Prostate gland (tissue), 2 donors: ENCODE measurements around the gene YBX1. TPM values are rescaled to one million over a fixed set of nuclear protein-coding genes. Genes with fewer than 3 reads are reported as not detected.
"Not testable (repeated sequence)": the region's sequence is repeated elsewhere in the genome, so short reads cannot be mapped to it uniquely, and the experiment has no call there.

Experiments
- DNase-seq: peaks from one replicate; pipeline ENCODE4 v3.0.0-alpha.2; 2019; ENCODE audit warnings: low spot score
- H3K27ac ChIP-seq, 2 donors: fragments of 200-600 bp; sonication (generic); 2 replicates each; pipeline ENCODE4 v1.5.1; 2017 to 2019
- H3K27me3 ChIP-seq: fragments of 200-600 bp; sonication (generic); replicated peaks from 2 replicates; pipeline ENCODE4 v1.5.1; 2019; ENCODE audit not compliant: insufficient read depth
- H3K36me3 ChIP-seq, 2 donors: fragments of 200-600 bp; sonication (generic); 1 replicate in 1 of 2; 2 replicates in 1 of 2; pipeline versions ENCODE4 v1.5.1 to v1.8.1; 2017 to 2019
- H3K4me1 ChIP-seq: fragments of 200-600 bp; sonication (generic); replicated peaks from 2 replicates; pipeline ENCODE4 v1.5.1; 2019
- H3K4me3 ChIP-seq, 2 donors: fragments of 200-600 bp; sonication (generic); 2 replicates each; pipeline ENCODE4 v1.5.1; 2017 to 2019
- H3K9me3 ChIP-seq: fragments of 200-600 bp; sonication (generic); 2 replicates; pipeline ENCODE4 v1.5.1; 2017
- CTCF ChIP-seq, 4 experiments: fragments of 200-600 bp in 2 of 4; fragments of 450-650 bp in 2 of 4; sonication (generic) in 2 of 4; IDR thresholded peaks; 1 replicate in 3 of 4; 2 replicates in 1 of 4; pipeline ENCODE4 v1.5.1; 2016 to 2019; ENCODE audit warnings: antibody characterized with exemption in 4 of 4, mild to moderate bottlenecking in 2 of 4, moderate library complexity in 2 of 4
- POLR2A ChIP-seq: fragments of 450-650 bp; IDR thresholded peaks from one replicate; pipeline ENCODE4 v1.6.1; 2016; ENCODE audit warnings: antibody characterized with exemption, mild to moderate bottlenecking
- POLR2AphosphoS5 ChIP-seq: sonication (generic); formaldehyde crosslinking; IDR thresholded peaks from one replicate; pipeline ENCODE4 v1.6.1; 2017; ENCODE audit warnings: antibody characterized with exemption
- WGBS: methylation state at CpG from one replicate; pipeline ENCODE4 v1.1.5; 2018; 5-methylcytosine and 5-hydroxymethylcytosine counted together
- intact Hi-C: fragments of 100-400 bp; cut with DNase I; formaldehyde crosslinking; loops from one replicate; pipeline ENCODE4 v1.14.2; 2022
- total RNA-seq, 2 donors: library from RNA; depleted of rRNA; stranded (reverse); fragments of >200 nt; gene quantifications; one replicate each; pipeline ENCODE4 v1.1.0, GENCODE V29; 2016

YBX1 gene
- total RNA-seq, 2 donors from 2014 or later = 325 to 406 TPM

DNA sequence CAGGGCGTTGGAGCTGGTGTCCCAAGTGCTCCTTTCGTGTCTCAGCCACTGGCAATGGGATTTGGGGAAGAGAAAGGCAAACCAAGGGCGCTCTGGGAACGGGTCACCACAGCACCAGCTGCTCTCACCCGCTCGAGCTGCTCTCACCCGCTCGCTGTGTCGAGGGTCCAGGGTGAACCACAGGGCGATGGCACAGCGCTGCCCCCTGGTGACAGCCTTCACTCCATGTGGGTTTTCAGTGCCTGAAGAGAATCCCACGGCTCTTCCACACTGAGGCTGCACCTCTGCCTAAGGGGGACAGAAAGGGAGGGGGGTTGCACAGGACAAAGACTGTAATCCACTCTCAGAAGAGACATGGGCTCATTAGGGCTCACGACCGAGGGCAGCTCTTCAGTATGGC, 64.9 kb downstream of the YBX1 start:
- Histone ChIP-seq H3K9me3 (no peaks in the 10 kb centered on the region), H3K27ac (no peak overlapping the region), H3K4me3 (no peak overlapping the region), H3K4me1 (no peaks in the 10 kb centered on the region), H3K27me3 (no peaks in the 10 kb centered on the region), H3K36me3 (no peaks in the 10 kb centered on the region)
- intact Hi-C loops = loop anchor here (5.0 kb wide), 1 partner anchor 170 kb away; no protein-coding TSS in a partner anchor
- 42% methylated on average over 14 of the region's 14 CpGs for WGBS
- TF ChIP-seq CTCF (IDR thresholded peaks at IDR 0.05) (peak in 3 of 4 experiments; percentile 57 to 75 (median 66)), POLR2A (no peak)
- DNase-seq = no peak

DNA sequence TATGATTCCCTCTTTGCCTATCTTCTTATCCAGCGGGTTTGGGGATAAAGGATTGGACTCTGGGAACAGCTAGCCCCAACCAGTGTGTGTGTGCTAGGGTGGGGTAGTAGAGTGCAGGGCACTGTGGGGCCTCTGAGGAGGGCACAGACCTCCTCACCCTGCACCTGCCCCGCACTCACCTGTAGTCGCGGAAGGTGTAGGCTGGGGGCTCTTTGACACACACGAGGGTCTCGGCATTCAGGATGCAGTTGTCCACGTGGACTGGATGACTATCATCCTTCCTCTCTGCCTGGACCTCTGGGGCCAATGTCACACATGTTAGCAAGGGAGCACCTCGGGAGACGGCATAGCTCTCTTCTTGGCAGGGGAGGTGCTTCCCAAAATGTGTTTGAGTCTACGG, 65.8 kb downstream of the YBX1 start:
- Histone ChIP-seq H3K4me1 (no peaks in the 10 kb centered on the region), H3K36me3 (no peaks in the 10 kb centered on the region), H3K27me3 (no peaks in the 10 kb centered on the region), H3K27ac (no peak overlapping the region), H3K9me3 (no peaks in the 10 kb centered on the region), H3K4me3 (no peak overlapping the region)
- 81% methylated on average over 10 of the region's 10 CpGs for WGBS
- intact Hi-C loops = loop anchor here (5.0 kb wide), 1 partner anchor 171 kb away; no protein-coding TSS in a partner anchor
- DNase-seq = no peak
- TF ChIP-seq POLR2AphosphoS5 (no peak), CTCF (IDR thresholded peaks at IDR 0.05) (no peak), POLR2A (no peak)

- Histone ChIP-seq H3K27me3 (no peaks in the 10 kb centered on the region), H3K27ac (no peak overlapping the region), H3K36me3 (no peaks in the 10 kb centered on the region), H3K4me3 (no peak overlapping the region), H3K9me3 (no peaks in the 10 kb centered on the region), H3K4me1 (no peaks in the 10 kb centered on the region)
- intact Hi-C loops = loop anchor here (5.0 kb wide), 1 partner anchor 171 kb away; no protein-coding TSS in a partner anchor
- DNase-seq = no peak
- 79% methylated on average over 14 of the region's 14 CpGs for WGBS
- no peak for TF ChIP-seq POLR2AphosphoS5
- no peak for TF ChIP-seq POLR2A
- TF ChIP-seq CTCF (IDR thresholded peaks at IDR 0.05) = no peak
These were observed 66.5 kb downstream of the YBX1 start for GRCh38 chr1:42748461-42749410.

DNA sequence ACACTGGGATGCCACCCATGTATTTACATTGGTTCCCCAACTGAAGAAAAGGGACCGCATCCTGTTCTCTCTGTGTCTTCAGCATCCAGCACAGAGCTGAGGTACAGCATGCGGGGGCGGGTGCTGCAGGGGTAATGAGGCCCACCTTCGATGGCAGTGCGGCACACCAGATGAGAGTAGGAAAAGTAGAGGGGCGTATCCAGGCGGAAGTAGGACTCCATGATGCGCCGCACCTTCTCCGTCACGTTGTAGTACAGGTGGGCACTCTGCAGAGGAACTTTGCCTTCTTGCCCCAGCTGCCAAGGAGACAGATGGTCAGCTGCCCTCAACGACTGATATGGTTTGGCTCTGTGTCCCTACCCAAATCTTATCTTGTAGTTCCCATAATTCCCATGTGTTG, 67.8 kb downstream of the YBX1 start:
- H3K4me3 ChIP-seq = no peak overlapping the region
- DNase-seq = no peak
- H3K36me3 ChIP-seq = no peaks in the 10 kb centered on the region
- intact Hi-C loops = no loop called here
- no peak for TF ChIP-seq POLR2A
- no peak for TF ChIP-seq POLR2AphosphoS5
- TF ChIP-seq CTCF (IDR thresholded peaks at IDR 0.05) = no peak
- no peaks in the 10 kb centered on the region for H3K27me3 ChIP-seq
- no peak overlapping the region for H3K27ac ChIP-seq
- no peaks in the 10 kb centered on the region for H3K9me3 ChIP-seq
- 95% methylated on average over 12 of the region's 12 CpGs for WGBS
- H3K4me1 ChIP-seq = no peaks in the 10 kb centered on the region

GRCh38 chr1:42751511-42752070, 69.4 kb downstream of the YBX1 start:
- H3K27me3 ChIP-seq, intact Hi-C loops, H3K36me3 ChIP-seq, H3K27ac ChIP-seq, H3K4me1 ChIP-seq, DNase-seq, H3K9me3 ChIP-seq, H3K4me3 ChIP-seq: not testable (repeated sequence)
- WGBS = 85% methylated on average over 8 of the region's 8 CpGs
